GM23248 (cell line): ENCODE results near the gene MKI67.

Experiments
- EZH2 ChIP-seq: fragments of 200-600 bp; sonication (generic); IDR thresholded peaks from 2 replicates; pipeline ENCODE4 v1.6.1; 2018; ENCODE audit warnings: antibody characterized with exemption, mild to moderate bottlenecking; ENCODE audit not compliant: insufficient read depth, poor library complexity, severe bottlenecking
- EZH2phosphoT487 ChIP-seq: fragments of 200-600 bp; sonication (generic); IDR thresholded peaks from 2 replicates; pipeline ENCODE4 v1.6.1; 2018; ENCODE audit warnings: antibody characterized with exemption, moderate library complexity, mild to moderate bottlenecking, low read depth; ENCODE audit not compliant: insufficient read depth

DNA sequence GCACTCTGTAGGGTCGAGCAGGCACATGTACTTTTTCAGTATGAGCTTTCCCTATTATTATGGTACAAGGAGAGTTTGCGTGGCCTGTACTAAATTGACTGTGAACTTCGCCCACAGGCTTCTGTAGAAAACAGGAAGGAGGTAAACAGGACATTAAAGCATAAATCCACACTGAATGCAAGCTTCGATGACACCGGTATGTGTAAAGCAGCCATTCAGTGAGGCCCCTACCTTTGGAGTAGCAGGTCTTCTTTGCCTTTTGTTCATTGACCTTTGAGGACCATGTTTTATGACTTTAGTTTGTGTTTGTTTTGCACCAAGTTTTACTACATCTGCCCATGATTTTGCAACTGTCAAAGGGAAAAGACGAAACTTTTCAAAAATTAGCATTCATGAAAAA is 14.5 kb downstream of the MKI67 start:
- no peak for TF ChIP-seq EZH2
- TF ChIP-seq EZH2phosphoT487, result no peak
